ENCODE measurements around the gene RTN1. TPM values are rescaled to one million over a fixed set of nuclear protein-coding genes. Genes with fewer than 3 reads are reported as not detected.

The RTN1 gene
- total RNA-seq, 1 donor from 2014 or later, result 11.1 TPM

DNA sequence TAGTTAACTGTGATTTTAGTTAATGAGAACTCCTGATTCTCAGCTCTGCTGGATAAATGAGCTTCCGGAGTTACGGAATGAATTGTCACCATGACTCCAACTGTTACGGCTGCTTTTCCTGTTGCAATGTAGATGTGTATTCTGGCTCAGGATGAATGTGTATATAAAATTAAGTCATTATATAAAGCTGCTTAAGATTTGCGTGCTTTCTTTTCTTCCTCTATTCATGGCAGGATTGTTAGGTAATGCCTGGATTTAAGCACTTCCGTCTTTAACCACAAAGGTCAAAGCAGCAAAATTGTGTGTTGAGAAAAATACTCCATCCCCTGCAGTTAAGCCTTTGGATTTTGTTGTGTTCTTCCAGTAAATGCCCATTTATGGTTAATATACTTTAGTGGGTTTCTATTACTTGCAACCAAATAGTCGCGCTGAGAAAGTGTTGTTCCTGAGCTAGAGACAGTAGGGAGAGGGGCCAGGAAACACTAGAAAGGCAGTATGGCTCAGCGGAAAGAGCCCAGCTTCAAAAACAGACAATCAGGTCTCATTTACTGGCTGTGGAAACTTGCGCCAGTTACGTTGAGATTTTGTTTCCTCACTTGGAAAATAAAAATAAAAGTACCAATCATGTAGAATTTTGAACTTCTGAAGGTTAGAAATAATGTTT is 284.6 kb downstream of the RTN1 start:
- TF ChIP-seq CTCF (conservative IDR thresholded peaks at IDR 0.05), result no peak
- no peaks in the 10 kb centered on the region for H3K9me3 Mint-ChIP-seq
- no peak overlapping the region for H3K4me3 Mint-ChIP-seq
- H3K27me3 Mint-ChIP-seq, result peaks cover 10% of the 10 kb centered on the region
- H3K36me3 Mint-ChIP-seq, result no peaks in the 10 kb centered on the region
- peaks cover 4% of the 10 kb centered on the region for H3K4me1 Mint-ChIP-seq (ENCODE audit: unreplicated experiment)
- no peak for DNase-seq (ENCODE audit: extremely low spot score, unreplicated experiment)
- no peak overlapping the region for H3K27ac Mint-ChIP-seq

GRCh38 chr14:59583755-59584154 is 286.8 kb downstream of the RTN1 start:
- H3K4me1 Mint-ChIP-seq (ENCODE audit: unreplicated experiment), result peaks cover 4% of the 10 kb centered on the region
- H3K27ac Mint-ChIP-seq, result no peak overlapping the region
- no peak overlapping the region for H3K4me3 Mint-ChIP-seq
- peaks cover 10% of the 10 kb centered on the region for H3K27me3 Mint-ChIP-seq
- no peaks in the 10 kb centered on the region for H3K36me3 Mint-ChIP-seq
- no peak for DNase-seq (ENCODE audit: extremely low spot score, unreplicated experiment)
- no peaks in the 10 kb centered on the region for H3K9me3 Mint-ChIP-seq
- no peak for TF ChIP-seq CTCF (conservative IDR thresholded peaks at IDR 0.05)

GRCh38 chr14:59582845-59583509 is 287.6 kb downstream of the RTN1 start:
- H3K27ac Mint-ChIP-seq, result no peak overlapping the region
- no peak for DNase-seq (ENCODE audit: extremely low spot score, unreplicated experiment)
- no peak overlapping the region for H3K4me3 Mint-ChIP-seq

DNA sequence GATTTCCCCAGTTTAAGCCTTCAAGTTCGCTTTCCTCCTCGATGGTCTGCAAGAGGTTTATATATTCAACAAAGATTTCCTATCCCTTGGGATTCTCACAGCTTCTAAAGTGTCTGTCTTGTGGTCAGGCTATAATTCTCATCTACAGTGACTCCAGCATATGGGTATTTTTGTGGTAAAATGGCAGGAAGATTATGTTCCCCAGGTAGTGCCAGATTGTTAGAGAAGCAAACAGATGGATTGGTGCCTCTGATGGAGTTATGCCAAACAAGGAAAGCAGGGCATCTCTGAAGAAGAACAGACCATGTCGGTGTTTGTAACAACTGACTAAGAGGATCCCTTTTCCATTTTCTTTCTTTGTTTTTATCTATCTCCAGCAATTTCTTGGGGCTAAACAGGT is 288.4 kb downstream of the RTN1 start:
- no peak overlapping the region for H3K27ac Mint-ChIP-seq
- peaks cover 13% of the 10 kb centered on the region for H3K27me3 Mint-ChIP-seq
- DNase-seq (ENCODE audit: extremely low spot score, unreplicated experiment), result no peak
- no peaks in the 10 kb centered on the region for H3K9me3 Mint-ChIP-seq
- no peaks in the 10 kb centered on the region for H3K36me3 Mint-ChIP-seq
- no peak overlapping the region for H3K4me3 Mint-ChIP-seq
- peaks cover 4% of the 10 kb centered on the region for H3K4me1 Mint-ChIP-seq (ENCODE audit: unreplicated experiment)
- no peak for TF ChIP-seq CTCF (conservative IDR thresholded peaks at IDR 0.05)

More at GRCh38 chr14:59582845-59583509, 287.6 kb downstream of the RTN1 start:
- peaks cover 4% of the 10 kb centered on the region for H3K4me1 Mint-ChIP-seq (ENCODE audit: unreplicated experiment)
- no peak for TF ChIP-seq CTCF (conservative IDR thresholded peaks at IDR 0.05)
- peaks cover 13% of the 10 kb centered on the region for H3K27me3 Mint-ChIP-seq
- no peaks in the 10 kb centered on the region for H3K9me3 Mint-ChIP-seq
- H3K36me3 Mint-ChIP-seq, result no peaks in the 10 kb centered on the region

GRCh38 chr14:59580911-59581310 is 289.7 kb downstream of the RTN1 start:
- H3K27me3 Mint-ChIP-seq, result peaks cover 20% of the 10 kb centered on the region
- no peaks in the 10 kb centered on the region for H3K36me3 Mint-ChIP-seq
- DNase-seq (ENCODE audit: extremely low spot score, unreplicated experiment), result no peak
- no peak for TF ChIP-seq CTCF (conservative IDR thresholded peaks at IDR 0.05)
- no peak overlapping the region for H3K4me3 Mint-ChIP-seq
- no peaks in the 10 kb centered on the region for H3K9me3 Mint-ChIP-seq
- peaks cover 4% of the 10 kb centered on the region for H3K4me1 Mint-ChIP-seq (ENCODE audit: unreplicated experiment)
- H3K27ac Mint-ChIP-seq, result no peak overlapping the region

All from type B pancreatic cell (in vitro differentiated cells).